CD14-positive monocyte (primary cell): ENCODE results near the gene PDF. TPM values are rescaled to one million over a fixed set of nuclear protein-coding genes. Genes with fewer than 3 reads are reported as not detected.
A peak's percentile ranks its signal among the peaks of the same experiment; 100 is the strongest.

ENCODE experiments used
- DNase-seq, 3 donors: peaks; one replicate each; pipeline ENCODE4 v3.0.0-alpha.2; 2011 to 2022
- H2AFZ ChIP-seq: 2 replicates; pipeline ENCODE4 v1.6.0; 2012; ENCODE audit warnings: mild to moderate bottlenecking, low read depth, low read length, inconsistent platforms; ENCODE audit not compliant: insufficient read depth, poor library complexity, severe bottlenecking
- H3K27ac ChIP-seq, 2 donors: 1 replicate in 1 of 2; 2 replicates in 1 of 2; pipeline ENCODE4 v1.5.1; 2012 to 2013; ENCODE audit warnings: low read length in 2 of 2, control low read depth in 1 of 2, inconsistent platforms in 1 of 2, low read depth in 1 of 2, mild to moderate bottlenecking in 1 of 2
- H3K27me3 ChIP-seq, 2 donors: one replicate each; pipeline versions ENCODE4 v1.6.0 to v1.6.1; 2011 to 2013; ENCODE audit warnings: low read length in 2 of 2; ENCODE audit not compliant: control insufficient read depth in 2 of 2, insufficient read depth in 2 of 2
- H3K36me3 ChIP-seq, 2 donors: replicated peaks in 1 of 2; 1 replicate in 1 of 2; 2 replicates in 1 of 2; pipeline versions ENCODE4 v1.5.1 to v1.6.1; 2012 to 2013; ENCODE audit warnings: low read length in 2 of 2, control low read depth in 1 of 2, inconsistent platforms in 1 of 2, mild to moderate bottlenecking in 1 of 2; ENCODE audit not compliant: insufficient read depth in 2 of 2, control insufficient read depth in 1 of 2
- H3K4me1 ChIP-seq, 2 donors: 1 replicate in 1 of 2; 2 replicates in 1 of 2; pipeline versions ENCODE4 v1.5.1 to v1.6.1; 2012 to 2013; ENCODE audit warnings: low read length in 2 of 2, control low read depth in 1 of 2, inconsistent platforms in 1 of 2, mild to moderate bottlenecking in 1 of 2, moderate library complexity in 1 of 2; ENCODE audit not compliant: insufficient read depth in 2 of 2, control insufficient read depth in 1 of 2
- H3K4me2 ChIP-seq: replicated peaks from 2 replicates; pipeline ENCODE3; 2012; ENCODE audit warnings: low read length, moderate library complexity, mild to moderate bottlenecking; ENCODE audit not compliant: poor library complexity, severe bottlenecking; ENCODE audit errors: extremely low read depth
- H3K4me3 ChIP-seq, 3 experiments: fragments of 200-600 bp in 1 of 3; sonication (generic) in 1 of 3; replicated peaks in 1 of 3; 1 replicate in 2 of 3; 2 replicates in 1 of 3; pipeline ENCODE4 v1.5.1; 2011 to 2013; ENCODE audit warnings: low read length in 3 of 3, mild to moderate bottlenecking in 3 of 3, control low read depth in 2 of 3, low read depth in 2 of 3, inconsistent platforms in 1 of 3, moderate library complexity in 1 of 3
- H3K79me2 ChIP-seq: 2 replicates; pipeline ENCODE4 v1.6.0; 2012; ENCODE audit warnings: mild to moderate bottlenecking, control low read depth, inconsistent platforms, low read length, moderate library complexity; ENCODE audit not compliant: insufficient read depth
- H3K9ac ChIP-seq: 2 replicates; pipeline ENCODE4 v1.6.0; 2017; ENCODE audit warnings: low read length, mild to moderate bottlenecking; ENCODE audit not compliant: insufficient read depth, poor library complexity, severe bottlenecking
- H3K9me3 ChIP-seq, 2 donors: replicated peaks in 1 of 2; 1 replicate in 1 of 2; 2 replicates in 1 of 2; pipeline versions ENCODE4 v1.5.1 to v1.6.1; 2012 to 2013; ENCODE audit warnings: low read length in 2 of 2, control low read depth in 1 of 2; ENCODE audit not compliant: control insufficient read depth in 1 of 2, insufficient read depth in 1 of 2
- H4K20me1 ChIP-seq: 2 replicates; pipeline ENCODE4 v1.6.0; 2012; ENCODE audit warnings: mild to moderate bottlenecking, low read length, control low read depth, moderate library complexity; ENCODE audit not compliant: insufficient read depth
- H3K27ac Mint-ChIP-seq, 7 donors: one replicate each; pipeline ENCODE4 v1.8.0; 2020; ENCODE audit warnings: mild to moderate bottlenecking in 7 of 7, mixed read lengths in 7 of 7, moderate library complexity in 6 of 7, inconsistent platforms in 2 of 7
- H3K27me3 Mint-ChIP-seq, 3 donors: one replicate each; pipeline ENCODE4 v1.8.0; 2021 to 2022; ENCODE audit warnings: low read depth in 3 of 3, mild to moderate bottlenecking in 3 of 3, mixed read lengths in 3 of 3, moderate library complexity in 3 of 3, inconsistent platforms in 1 of 3
- H3K36me3 Mint-ChIP-seq, 2 donors: one replicate each; pipeline ENCODE4 v1.8.0; 2020; ENCODE audit warnings: mixed read lengths in 2 of 2, inconsistent platforms in 1 of 2, mild to moderate bottlenecking in 1 of 2
- H3K4me1 Mint-ChIP-seq: one replicate; pipeline ENCODE4 v1.8.0; 2020; ENCODE audit warnings: mild to moderate bottlenecking, mixed read lengths
- H3K4me3 Mint-ChIP-seq, 2 donors: one replicate each; pipeline ENCODE4 v1.8.0; 2020; ENCODE audit warnings: mild to moderate bottlenecking in 2 of 2, mixed read lengths in 2 of 2, moderate library complexity in 1 of 2
- H3K9me3 Mint-ChIP-seq, 7 donors: one replicate each; pipeline ENCODE4 v1.8.0; 2020 to 2022; ENCODE audit warnings: mixed read lengths in 7 of 7, mild to moderate bottlenecking in 6 of 7, moderate library complexity in 6 of 7, inconsistent platforms in 2 of 7
- whole genome bisulfite sequencing: methylation state at CpG from one replicate; pipeline ENCODE4 v1.1.5; 2013; ENCODE audit warnings: missing lambda C conversion rate; ENCODE audit not compliant: insufficient coverage; 5-methylcytosine and 5-hydroxymethylcytosine counted together
- intact Hi-C, 2 donors: fragments of 100-400 bp; cut with micrococcal nuclease; formaldehyde crosslinking; loops; one replicate each; pipeline versions ENCODE4 v1.15.0 to v1.15.1; 2023
- polyA plus RNA-seq, 3 donors: library from polyadenylated mRNA; depleted of rRNA in 1 of 3; unstranded in 2 of 3; stranded (reverse) in 1 of 3; fragments of 300-500 nt in 2 of 3; fragments of >200 nt in 1 of 3; fragmentation: Illumina TruSeq in 2 of 3; gene quantifications; 1 replicate in 2 of 3; 2 replicates in 1 of 3; pipeline ENCODE4 v1.2.3, GENCODE V29; 2012 to 2021
- TF ChIP-seq, protein P1 (sequence below): fragments of 200-600 bp; IDR thresholded peaks from one replicate; pipeline ENCODE4 v1.8.0; 2022; ENCODE audit warnings: antibody characterized with exemption, mild to moderate bottlenecking

Gene PDF
- polyA plus RNA-seq, 3 donors, result 2.3 to 7.2 (median 4.2) TPM

- Mint-ChIP-seq H3K9me3 (no peaks in the 10 kb centered on the region), H3K27ac (peak within 1 kb of the TSS in 4 of 7 donors; percentile 18 to 81 (median 46)), H3K27me3 (peaks cover 0 to 1% (median 0%) of the 10 kb centered on the region in 3 donors), H3K4me3 (no peak within 1 kb of the TSS), H3K36me3 (peaks cover 46 to 60% of the 10 kb centered on the region in 2 donors), H3K4me1 (peaks cover 5% of the 10 kb centered on the region)
- DNase-seq, result no peak
- Histone ChIP-seq H4K20me1 (no peaks in the 10 kb centered on the region), H3K4me1 (peaks cover 5% of the 10 kb centered on the region in 2 donors), H3K4me2 (no peak within 1 kb of the TSS), H3K36me3 (peaks cover 35 to 61% of the 10 kb centered on the region in 2 donors), H3K4me3 (no peak within 1 kb of the TSS), H3K79me2 (no peaks in the 10 kb centered on the region), H3K9me3 (no peaks in the 10 kb centered on the region), H3K27me3 (no peaks in the 10 kb centered on the region), H2AFZ (no peak within 1 kb of the TSS), H3K27ac (no peak within 1 kb of the TSS), H3K9ac (no peak within 1 kb of the TSS)
- 96% methylated on average over 10 of the region's 12 CpGs for WGBS
- TF ChIP-seq, protein P1, sequence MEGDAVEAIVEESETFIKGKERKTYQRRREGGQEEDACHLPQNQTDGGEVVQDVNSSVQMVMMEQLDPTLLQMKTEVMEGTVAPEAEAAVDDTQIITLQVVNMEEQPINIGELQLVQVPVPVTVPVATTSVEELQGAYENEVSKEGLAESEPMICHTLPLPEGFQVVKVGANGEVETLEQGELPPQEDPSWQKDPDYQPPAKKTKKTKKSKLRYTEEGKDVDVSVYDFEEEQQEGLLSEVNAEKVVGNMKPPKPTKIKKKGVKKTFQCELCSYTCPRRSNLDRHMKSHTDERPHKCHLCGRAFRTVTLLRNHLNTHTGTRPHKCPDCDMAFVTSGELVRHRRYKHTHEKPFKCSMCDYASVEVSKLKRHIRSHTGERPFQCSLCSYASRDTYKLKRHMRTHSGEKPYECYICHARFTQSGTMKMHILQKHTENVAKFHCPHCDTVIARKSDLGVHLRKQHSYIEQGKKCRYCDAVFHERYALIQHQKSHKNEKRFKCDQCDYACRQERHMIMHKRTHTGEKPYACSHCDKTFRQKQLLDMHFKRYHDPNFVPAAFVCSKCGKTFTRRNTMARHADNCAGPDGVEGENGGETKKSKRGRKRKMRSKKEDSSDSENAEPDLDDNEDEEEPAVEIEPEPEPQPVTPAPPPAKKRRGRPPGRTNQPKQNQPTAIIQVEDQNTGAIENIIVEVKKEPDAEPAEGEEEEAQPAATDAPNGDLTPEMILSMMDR, result no peak
- intact Hi-C loops, result no loop called here
These were observed 21.1 kb upstream of the PDF start, which contains the start of gene TMED6 for GRCh38 chr16:69351309-69352027. Gene TMED6 (minus strand): TSS chr16:69351786. CDS start chr16:69351753, 33 bp downstream.

GRCh38 chr16:69350536-69351133 is 20.2 kb upstream of the PDF start:
- Histone ChIP-seq H2AFZ (no peak overlapping the region), H3K9ac (no peak overlapping the region), H3K9me3 (no peaks in the 10 kb centered on the region), H3K4me2 (no peak overlapping the region), H3K4me1 (peaks cover 13 to 14% of the 10 kb centered on the region in 2 donors), H3K79me2 (no peaks in the 10 kb centered on the region), H3K4me3 (no peak overlapping the region), H4K20me1 (peaks cover 1% of the 10 kb centered on the region), H3K27ac (no peak overlapping the region), H3K36me3 (peaks cover 29 to 53% of the 10 kb centered on the region in 2 donors), H3K27me3 (no peaks in the 10 kb centered on the region)
- TF ChIP-seq, protein P1, result no peak
- Mint-ChIP-seq H3K27me3 (no peaks in the 10 kb centered on the region), H3K27ac (peak overlapping the region in 2 of 7 donors; percentile 37 to 46), H3K4me3 (no peak overlapping the region), H3K36me3 (peaks cover 38 to 52% of the 10 kb centered on the region in 2 donors), H3K4me1 (peaks cover 13% of the 10 kb centered on the region), H3K9me3 (no peaks in the 10 kb centered on the region)
- 90% methylated on average over 2 of the region's 6 CpGs for WGBS
- no peak for DNase-seq
- intact Hi-C loops, result no loop called here
